ENCODE results near the gene RNF214.

The RNF214 gene

DNA sequence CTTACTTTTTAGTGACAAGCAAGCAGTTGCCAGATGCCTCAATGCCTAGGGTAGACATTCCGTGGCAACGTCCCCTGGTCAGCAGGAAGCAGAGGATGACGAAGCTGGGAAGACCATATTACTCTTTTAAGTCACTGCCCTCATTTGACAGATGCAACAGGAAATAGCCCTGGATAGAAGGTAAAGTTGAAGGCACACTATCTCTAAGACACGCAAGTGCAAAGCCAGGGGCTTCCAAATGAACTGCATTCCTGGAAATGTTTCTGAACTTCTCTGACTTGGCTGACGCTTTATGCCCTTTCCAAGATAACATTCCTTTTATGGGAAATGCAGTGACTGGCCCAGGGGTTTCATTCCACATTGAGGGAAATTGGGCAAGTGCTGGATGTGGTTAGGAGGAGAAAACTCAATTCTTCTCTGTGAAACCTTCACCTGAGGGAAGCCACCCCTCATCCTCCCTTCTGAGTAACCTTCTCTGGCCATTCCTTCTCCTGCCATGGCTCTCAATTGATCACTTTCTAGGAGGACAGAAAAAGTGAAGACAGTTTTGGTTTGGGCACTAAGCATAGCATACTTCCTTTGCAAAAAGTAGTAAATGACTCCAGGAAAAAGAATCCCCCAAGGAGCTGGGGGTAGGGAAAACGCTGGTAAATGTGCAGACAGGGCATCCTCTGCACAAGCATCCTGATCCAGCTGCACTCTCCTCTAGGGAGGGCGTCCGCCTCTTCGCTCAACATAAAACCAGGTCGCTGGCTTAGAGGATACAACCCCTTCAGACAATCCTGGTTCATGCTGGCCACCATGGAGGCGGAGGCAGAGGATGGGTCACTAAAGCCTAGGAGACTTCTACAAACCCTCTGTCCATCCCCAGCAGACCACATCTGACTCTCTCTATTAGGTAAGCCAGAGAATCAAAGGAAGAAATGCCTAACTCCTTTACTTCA lies 15.1 kb upstream of the RNF214 start:
- no peak for DNase-seq

DNA sequence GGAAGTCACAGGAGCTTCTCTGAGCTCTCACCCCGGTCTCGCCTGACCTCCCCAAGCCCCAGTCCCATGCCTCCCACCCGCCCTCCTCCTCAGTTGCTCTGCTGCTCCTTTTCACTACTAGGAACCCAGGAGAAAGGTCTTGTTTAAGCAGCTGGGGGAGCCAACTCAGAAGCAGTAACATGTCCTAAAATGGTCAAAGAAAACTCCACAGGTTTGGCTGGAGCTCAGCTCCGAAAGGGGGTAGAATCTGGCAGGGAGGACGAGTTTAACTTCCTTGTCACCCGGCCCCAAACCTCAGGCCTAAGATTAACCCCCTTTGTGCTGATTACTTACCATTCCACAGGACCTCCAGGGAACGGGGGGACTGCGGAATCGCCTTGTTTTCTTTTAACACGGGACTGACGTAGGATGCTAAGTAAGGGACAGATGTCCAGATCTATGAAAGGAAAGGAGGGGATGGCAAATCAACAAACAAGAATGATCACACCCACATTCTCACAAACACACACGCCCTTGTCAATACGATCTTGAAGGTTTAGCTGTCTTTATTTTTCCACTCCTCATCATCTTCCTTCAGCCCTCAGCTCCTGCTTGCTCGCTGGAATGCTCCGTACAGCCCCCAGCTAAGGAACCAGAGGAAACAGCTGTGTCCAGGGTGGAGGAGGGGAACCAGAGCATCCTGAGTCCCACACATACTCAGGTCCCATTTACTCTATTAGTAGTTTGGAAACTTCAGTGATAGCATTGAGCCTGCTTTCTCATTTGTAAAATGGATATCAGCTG lies 14.1 kb upstream of the RNF214 start:
- no peak for DNase-seq

DNA sequence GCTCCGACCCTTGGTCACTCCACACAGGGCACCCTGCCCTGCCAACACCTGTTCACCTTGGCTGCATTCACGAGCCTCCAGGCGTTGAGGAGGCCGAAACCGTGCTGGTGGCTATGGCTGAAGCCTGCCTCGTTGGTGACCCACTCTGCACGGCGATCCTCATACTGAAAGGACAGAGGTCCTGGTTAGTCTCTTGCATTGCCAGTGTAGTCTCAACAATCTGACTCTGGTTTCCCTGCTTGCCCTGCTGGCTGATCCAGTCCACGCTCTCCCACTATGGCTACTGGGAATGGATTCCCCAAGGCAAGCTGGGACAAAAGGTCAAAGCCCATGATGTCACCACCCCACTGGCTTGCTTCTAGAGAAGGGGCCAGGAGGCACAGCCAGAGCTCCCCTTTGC lies 13.5 kb upstream of the RNF214 start:
- DNase-seq: no peak

DNA sequence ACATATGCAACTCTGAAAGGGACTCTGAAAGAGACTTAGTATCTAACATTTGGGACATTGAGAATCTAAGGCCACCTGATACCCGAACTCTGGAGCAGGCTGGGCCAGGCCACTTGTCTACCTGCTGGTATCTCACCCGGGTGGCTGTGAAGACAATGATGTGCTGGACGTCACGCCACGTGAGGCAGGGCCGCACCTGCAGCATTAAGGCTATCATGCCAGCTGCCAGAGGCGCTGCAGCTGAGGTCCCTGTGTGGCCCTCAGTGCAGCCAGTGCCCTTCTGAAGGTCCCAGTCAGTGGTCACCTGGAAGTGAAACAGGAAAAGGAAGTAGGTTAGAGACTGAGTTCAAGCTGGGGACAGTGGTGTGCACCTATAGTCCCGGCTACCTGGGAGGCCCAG lies 13.0 kb upstream of the RNF214 start:
- DNase-seq: no peak

DNA sequence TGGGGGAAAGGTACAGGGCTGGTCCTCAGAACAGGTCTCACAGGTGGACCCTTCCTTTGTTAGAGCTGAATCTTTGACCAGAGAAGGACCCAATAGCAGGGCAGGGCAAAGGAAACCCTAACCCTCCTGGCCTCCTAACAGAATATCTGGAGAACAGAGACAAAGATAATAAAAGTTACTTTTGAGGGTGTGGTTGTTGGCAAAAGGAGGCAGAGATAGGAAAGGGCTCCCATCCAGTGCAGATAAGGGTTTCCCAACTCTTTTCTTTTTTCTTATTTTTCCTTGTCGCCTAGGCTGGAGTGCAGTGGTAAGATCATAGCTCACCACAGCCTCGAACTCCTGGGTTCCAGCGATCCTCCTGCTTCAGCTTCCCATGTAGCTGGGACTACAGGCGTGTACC lies 12.5 kb upstream of the RNF214 start:
- no peak for DNase-seq

DNA sequence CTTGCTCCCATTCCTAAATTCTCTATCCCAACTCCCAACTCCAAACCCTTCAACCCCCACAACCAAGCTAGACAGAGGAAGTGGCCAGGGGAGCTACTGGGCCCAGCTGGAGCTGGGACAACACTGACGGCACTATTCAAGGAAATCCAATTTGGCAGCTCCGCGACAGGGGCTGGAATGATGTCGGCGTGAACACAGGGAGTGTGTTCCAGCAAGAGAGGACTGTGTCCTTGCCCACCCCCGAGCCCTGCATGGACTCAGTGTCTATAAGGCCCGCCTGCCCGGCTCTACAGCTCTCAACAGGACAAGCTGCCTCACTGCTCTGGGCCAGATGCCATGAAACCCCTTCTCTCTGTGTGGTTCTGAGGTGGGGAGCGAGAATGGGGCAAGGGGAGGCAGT lies 11.9 kb upstream of the RNF214 start:
- no peak for DNase-seq

DNA sequence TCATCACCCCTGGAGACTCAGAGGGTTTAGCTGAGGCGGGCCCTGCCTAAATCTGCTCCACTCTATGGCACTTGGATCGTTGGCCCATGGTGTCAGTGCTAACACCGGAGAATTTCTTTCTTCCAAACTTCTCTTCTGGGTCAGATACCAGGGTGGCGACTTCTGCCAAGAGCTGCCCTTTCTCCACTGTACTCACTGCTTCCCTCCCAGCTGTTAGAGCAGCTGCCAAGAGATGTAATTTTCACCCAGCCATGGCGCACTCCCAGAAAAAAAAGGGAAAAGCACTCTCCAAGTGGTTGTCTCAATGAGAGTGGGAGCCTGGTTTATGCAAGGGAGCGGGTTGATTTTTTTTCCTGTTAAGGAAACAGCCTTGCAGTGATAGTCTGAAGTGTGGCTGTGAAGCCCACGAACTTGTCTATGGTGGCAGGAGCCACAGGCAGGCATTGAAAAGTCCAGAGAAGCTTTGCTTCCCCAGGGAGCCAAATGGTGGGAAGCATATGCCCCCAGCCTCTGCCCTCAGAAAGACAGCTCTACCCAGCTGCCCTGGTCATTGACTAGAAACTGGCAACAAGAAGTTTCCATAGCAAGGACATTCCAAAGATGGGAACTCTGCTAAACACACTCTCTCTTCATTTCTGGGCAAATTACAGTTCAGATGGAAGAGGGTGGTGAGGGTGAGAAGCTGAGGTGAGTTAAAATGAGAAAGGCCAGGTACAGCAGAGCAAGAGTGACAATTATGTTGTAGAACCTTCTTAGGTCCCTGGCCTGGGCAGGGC lies 11.3 kb upstream of the RNF214 start:
- DNase-seq: no peak

DNA sequence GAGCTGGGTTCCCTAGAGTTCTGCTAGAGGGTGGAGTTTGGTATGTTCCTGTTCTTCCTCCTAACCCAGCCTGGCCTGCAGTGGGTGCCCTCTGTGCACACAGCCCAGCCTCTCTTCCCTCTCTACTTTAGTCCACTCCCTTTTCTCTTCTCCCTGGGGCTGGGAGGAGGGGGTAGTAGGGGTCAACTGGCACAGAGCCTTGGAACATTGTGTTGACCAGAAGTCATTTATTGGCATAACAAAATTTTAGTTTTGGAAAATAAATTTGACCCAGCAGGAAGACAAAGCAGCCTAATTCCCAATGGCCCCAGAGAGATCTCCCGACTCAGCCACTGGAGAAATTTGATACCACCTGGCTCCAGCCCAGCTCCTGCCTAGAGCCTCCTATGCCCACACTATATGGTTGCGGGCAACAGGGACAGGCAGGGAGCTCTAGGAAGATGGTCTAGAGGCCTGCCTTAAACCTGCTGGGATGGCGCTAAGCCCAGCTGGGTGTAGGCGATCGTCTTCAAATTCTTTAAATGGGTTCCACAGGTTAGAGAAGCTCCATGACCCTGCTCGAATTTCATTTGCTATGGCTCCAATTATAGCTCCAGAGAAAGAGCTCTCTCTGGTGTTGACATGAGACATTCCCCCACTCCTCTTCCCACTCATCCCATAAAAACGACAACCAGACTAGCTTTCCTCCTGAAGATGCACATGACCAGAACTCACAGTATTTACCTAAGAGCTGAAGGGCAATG lies 10.5 kb upstream of the RNF214 start:
- no peak for DNase-seq

DNA sequence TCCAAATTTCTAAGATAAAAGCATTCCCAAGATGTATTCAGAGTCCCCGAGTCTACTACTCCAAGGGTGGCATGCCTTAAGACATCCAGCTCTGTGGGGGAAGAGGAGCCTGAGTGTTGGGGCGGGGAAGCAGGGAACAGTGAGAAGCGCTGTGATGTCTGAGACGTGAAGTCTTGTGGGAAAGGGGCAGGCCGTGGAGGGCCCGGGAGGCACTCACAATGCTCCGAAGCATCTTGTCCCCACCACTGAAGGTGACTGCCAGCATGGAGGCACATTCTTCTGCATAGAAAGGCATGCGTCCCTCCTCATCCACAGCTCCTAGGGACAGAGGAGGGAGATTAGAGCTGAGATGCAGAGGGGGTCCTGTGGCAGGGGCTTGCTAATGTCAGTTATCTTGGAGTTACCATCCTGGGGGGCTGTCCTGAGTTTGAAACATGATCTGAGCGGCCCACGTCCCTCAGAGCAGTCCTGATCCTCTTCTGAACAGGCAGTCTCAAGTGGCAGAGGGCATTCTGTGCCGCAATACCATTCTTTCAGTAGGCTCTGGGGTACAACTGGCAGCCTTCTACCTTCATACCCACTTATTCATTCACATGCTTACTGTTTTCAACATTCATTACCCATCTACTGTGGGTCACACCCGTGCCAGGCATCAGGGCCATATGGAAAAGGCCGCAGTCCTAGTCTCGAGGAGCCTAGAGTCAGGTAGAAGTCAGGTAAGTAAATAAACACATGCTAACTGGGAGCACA lies 9.3 kb upstream of the RNF214 start:
- DNase-seq: no peak

DNA sequence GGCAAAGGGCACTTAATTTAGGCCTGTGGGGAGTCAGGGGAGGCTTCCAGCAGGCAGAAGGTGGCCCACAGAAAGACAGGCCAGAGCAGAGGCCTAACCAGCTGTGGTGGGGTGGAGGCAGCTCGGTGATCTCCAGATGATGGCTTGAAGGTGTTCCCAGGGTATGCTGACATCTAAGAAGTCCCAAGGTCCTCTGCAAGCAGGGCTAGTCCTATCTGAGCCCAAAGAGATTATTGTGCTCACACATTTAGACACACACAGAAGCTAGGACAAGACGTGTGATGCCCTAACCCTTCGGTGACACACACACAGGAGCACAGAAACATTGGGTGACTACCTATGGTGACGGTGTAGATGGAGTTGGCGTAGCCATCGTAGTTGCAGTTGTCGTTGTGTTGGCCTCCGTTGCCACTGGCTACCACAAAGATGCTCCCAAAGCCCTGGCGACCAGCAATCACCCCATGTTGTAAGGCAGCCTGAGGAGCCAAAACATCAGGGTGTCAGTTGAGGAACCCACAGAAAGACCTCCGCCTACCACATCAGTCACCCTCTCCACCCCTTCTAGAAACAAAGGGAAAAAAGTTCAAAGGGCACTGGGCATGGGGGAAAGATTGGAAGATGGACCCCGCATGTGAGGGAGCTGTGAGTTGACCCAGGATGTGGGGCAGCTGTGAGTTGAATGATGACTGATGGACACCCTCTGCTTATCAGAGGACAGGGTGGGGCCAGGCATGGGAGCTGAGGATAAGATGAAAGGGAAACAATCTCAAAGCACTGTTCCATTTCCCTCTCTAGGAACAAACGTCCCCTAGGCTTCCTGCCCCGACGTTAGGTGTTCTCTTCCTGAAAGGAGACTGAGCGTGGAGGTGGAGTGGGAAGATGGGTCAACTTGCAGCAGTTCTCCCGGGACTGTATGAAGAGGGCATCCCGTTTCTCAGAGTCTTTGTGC lies 8.5 kb upstream of the RNF214 start:
- no peak for DNase-seq

DNA sequence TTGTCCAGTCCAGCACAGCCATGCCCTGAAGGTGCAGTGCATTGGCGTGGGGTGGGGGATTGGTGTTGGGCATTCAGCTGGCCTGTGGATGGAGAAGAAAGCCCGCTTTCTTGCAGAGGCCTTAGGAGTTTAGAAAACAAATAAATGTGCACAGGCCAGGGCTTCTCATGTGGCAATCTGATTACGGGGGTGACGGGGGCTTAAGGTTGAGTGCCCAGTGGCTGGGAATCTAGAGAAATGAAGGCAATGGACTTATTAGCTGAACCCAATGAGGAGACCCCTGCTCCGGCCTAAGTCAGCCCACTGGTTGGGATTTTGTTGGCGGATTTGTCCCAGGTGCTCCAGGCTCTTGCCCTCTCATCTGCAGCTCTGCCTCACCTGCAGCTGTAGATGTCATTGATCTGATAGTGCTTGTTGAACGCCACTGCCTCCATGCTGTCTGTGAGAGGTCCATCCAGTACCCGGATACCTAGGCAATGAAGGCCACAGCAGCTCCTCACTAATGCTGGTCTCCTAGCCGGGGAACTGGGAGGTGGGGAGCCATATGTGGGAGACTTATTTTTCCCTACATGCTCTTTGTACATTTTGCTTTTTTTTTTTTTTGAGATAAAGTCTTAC lies 6.8 kb upstream of the RNF214 start:
- DNase-seq: no peak

DNA sequence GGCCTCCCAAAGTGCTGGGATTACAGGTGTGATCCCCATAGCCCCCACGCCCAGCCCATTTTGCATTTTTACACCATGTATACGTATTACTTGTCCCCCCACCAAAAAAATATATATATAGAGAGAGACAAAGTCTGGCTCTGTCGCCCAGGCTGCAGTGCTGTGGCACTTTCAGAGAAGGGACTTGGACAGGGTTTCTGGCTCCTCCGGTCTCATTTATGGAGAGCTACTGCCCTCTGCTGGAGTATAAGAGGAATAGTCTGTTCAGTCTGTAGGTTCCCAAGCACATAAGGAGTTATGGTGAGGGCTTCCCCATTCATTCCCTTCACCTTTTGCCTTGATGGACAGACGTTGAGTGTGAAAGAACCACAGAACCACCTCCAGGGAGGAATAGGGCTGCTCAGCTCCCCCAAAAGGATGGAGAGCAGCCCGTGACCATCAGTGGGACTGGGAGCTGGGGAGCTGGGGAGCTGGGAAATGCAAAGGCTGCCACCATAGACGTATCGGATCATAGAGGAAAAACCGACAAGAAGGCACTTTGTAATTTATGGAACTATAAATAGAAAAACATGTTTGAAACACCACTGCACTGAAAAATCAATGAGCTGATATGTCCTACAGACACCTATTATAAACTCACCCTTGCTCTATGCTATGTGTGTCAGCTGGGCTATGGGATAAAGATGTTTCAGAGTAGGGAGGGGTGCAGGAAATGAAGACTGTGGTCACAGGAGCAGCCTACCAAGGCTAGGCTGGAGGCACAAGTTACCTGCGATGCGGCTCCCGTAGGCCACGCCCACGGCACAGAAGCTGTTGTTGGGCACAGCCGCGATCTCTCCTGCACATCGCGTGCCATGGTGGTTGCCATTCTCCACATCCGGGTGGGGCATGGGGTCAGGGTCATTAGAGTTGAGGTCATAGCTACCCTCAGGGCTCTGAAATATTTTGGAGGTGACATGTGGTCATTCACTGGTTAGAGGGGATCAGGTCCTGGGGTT lies 5.8 kb upstream of the RNF214 start:
- DNase-seq: peak in 1 of 2 donors; percentile 37

DNA sequence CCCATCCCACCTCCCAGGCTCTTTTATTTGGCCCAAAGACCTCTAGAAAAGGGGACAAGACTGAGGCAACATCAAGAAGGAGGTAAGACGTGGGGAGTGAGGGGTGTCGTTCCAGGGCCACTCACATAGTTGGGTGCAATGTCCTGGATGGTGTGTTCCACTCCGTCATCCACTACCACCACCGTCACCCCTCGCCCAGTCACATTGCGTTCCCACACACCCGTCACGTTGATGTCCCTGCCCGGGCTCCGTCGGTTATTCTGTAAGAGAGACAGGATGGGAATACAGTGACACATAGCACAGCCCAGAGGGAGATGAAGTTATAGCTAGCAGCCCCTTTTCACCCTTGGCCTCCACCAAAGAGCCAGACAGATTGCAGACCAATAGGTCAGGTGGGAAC lies 4.4 kb upstream of the RNF214 start:
- no peak for DNase-seq

DNA sequence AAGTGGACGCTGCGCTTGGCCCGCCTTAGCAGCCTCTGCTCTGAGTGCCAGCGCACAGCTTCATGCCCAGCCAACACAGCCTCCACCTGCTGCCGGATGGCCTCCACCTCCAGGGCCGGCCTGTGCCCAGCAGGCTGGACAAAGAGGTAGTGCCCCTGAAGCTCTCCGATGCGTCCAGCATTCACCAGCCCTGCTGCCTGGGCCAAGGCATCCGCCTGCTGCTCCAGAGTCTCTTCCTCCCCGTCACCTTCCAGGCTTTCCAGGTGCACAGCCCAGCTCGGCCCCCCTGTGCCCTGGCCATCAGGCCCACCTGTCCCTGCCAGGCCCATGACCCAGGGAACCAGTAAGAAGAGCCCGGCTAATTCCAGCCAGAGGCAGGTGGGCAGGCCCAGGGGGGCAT lies 3.1 kb upstream of the RNF214 start:
- DNase-seq: no peak

DNA sequence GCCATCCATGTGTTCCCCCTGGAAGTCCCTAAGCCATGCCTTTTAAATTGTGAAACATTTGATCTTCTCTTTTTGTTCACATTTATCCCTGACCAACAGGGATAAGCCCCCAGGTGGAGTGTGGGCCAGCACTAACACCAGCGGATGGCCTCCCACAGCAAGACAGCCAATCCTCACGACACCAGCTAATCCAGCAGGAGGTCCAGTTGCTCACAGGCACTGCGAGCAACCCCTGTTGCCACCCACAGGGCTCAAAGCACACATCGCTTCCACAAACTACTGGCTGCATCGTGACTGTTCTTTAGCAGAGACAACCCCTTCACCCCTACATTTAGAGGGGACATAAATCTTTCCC lies 2.6 kb upstream of the RNF214 start:
- DNase-seq: no peak

DNA sequence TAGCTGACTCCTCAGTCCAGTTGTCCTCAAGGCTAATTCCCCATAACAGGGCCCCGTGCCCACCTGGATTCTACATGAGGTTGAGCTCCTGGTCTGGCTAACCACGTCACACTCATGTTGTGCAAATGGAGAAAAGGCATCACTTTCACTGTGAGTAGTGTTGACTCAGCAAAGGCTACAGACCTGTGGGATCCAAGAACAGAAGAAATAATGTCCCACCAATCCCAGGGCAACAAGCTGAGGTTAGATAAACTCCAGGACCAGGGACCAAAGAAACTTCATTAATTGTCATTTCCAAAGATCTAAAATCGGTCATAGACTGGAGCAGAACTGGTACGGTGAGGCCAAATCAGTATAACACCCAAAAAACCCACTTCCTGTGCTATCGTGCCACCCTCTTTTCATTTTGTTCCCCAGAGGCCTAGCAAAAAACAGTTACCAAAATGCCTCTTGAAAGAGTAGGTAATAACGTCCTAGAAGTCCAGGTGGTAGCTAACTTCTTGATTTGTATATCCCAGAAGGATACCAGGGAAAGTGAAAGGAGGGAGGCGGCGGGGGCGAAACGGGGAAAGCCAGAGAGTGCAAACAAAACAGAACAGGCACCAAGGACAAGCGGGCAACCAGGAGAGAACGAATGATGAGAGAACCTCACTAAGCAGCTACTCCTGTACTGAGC lies 2.0 kb upstream of the RNF214 start:
- peak; percentile 53 to 63 for DNase-seq

DNA sequence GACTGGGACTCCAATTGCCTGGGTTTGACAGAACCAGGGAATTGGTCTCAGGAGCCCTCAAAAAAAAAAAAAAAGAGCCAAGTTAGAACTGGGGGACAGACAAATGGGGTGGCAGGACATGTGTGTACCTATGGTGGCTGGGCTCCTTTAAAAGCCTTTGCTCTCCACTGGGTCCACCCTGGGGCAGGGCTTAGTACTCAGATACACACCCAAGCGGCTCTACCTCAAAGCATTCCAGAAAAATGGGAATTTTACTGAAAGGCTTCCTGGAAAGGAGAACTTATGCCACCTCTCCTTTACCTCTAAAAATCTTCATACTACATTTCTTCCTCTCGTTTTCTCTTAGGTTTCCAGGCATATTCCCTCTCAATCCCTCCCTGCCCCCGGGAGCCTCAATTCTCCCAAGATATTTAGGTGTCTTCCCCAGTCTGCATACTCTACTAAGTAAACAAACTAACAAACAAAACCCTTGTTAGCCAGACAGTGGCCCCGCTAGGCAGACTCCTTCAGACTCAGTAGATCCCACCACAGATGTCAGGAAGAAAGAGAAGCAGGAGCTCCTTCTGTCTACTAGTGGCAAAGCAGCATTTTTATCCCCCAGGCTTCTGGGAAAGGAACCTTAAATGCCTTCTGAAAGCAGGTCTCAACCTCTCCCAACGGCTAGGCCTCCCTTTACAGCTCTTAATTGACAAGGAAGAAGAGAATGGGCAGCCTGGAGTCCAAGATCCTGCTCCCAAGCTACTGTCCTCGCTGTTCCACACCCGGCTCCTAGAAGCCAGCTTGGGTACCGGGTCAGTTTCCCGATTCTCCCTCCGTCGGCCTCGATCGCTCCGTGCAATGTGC lies 1.3 kb upstream of the RNF214 start:
- DNase-seq: no peak

DNA sequence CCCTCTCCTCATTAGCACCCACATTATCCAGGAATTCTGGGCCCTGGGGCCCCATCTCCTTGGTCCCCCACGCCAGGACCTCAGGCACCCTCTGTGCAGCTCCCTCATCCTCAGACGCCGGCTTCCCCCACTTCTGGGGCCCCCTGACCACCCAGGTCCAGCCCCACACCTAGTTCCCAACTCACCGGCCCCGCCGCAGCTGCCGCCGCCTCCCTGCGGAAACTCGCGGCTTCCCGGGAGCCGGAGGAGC lies 704 bp upstream of the RNF214 start, which contains the start of gene PCSK7:
TSS of gene PCSK7 (minus strand) at position 232 of the 250 bp plus-strand sequence. CDS start 2,229 bp downstream, outside the sequence.
- peak in 1 of 2 donors; percentile 77 for DNase-seq
